Astrocyte (in vitro differentiated cells and primary cell): Measurements from ENCODE around the gene AUNIP. TPM values are rescaled to one million over a fixed set of nuclear protein-coding genes. Genes with fewer than 3 reads are reported as not detected.

Experiments used
- DNase-seq: peaks from one replicate; pipeline ENCODE4 v3.0.0-alpha.2; 2010; ENCODE audit warnings: low read depth
- FAIRE-seq: peaks from 2 replicates; lab custom pipeline; 2011; peaks lifted over from hg19 to GRCh38; lab: Jason Lieb, UNC
- H2AFZ ChIP-seq: 2 replicates; pipeline ENCODE4 v1.6.0; 2012; ENCODE audit warnings: low read depth, low read length, inconsistent platforms
- H3K27ac ChIP-seq: 2 replicates; pipeline ENCODE4 v1.5.1; 2011; ENCODE audit warnings: low read depth, low read length, inconsistent platforms
- H3K27me3 ChIP-seq: 2 replicates; pipeline ENCODE4 v1.6.0; 2011; ENCODE audit warnings: low read length, inconsistent platforms; ENCODE audit not compliant: insufficient read depth
- H3K36me3 ChIP-seq: 2 replicates; pipeline ENCODE4 v1.5.1; 2011; ENCODE audit warnings: low read length, inconsistent platforms; ENCODE audit not compliant: insufficient read depth
- H3K4me1 ChIP-seq: 2 replicates; pipeline ENCODE4 v1.5.1; 2011; ENCODE audit warnings: low read length, inconsistent platforms; ENCODE audit not compliant: insufficient read depth
- H3K4me2 ChIP-seq: 2 replicates; pipeline ENCODE4 v1.6.0; 2012; ENCODE audit warnings: low read length, inconsistent platforms
- H3K4me3 ChIP-seq: 2 replicates; pipeline ENCODE4 v1.5.1; 2011; ENCODE audit warnings: low read depth, mild to moderate bottlenecking, low read length, inconsistent platforms; ENCODE audit not compliant: insufficient read depth
- H3K79me2 ChIP-seq: 2 replicates; pipeline ENCODE4 v1.6.0; 2012; ENCODE audit warnings: mild to moderate bottlenecking, low read length, inconsistent platforms; ENCODE audit not compliant: insufficient read depth
- H3K9ac ChIP-seq: 2 replicates; pipeline ENCODE4 v1.6.0; 2012; ENCODE audit warnings: mild to moderate bottlenecking, low read length, inconsistent platforms
- H3K9me3 ChIP-seq: 2 replicates; pipeline ENCODE4 v1.5.1; 2012; ENCODE audit warnings: low read depth, mild to moderate bottlenecking, low read length, inconsistent platforms; ENCODE audit not compliant: insufficient read depth
- H4K20me1 ChIP-seq: 2 replicates; pipeline ENCODE4 v1.6.0; 2012; ENCODE audit warnings: low read length, inconsistent platforms; ENCODE audit not compliant: insufficient read depth
- H3K27ac Mint-ChIP-seq: one replicate; pipeline ENCODE4 v1.8.0; 2021; ENCODE audit warnings: mild to moderate bottlenecking, mixed read lengths; ENCODE audit not compliant: unreplicated experiment
- H3K27me3 Mint-ChIP-seq: one replicate; pipeline ENCODE4 v1.8.0; 2021; ENCODE audit warnings: low read depth, mixed read lengths; ENCODE audit not compliant: unreplicated experiment
- H3K36me3 Mint-ChIP-seq: one replicate; pipeline ENCODE4 v1.8.0; 2021; ENCODE audit warnings: low read depth, mixed read lengths; ENCODE audit not compliant: unreplicated experiment
- H3K4me1 Mint-ChIP-seq: one replicate; pipeline ENCODE4 v1.8.0; 2021; ENCODE audit warnings: low read depth, mixed read lengths; ENCODE audit not compliant: unreplicated experiment
- H3K4me3 Mint-ChIP-seq: one replicate; pipeline ENCODE4 v1.8.0; 2021; ENCODE audit warnings: mild to moderate bottlenecking, moderate library complexity, mixed read lengths; ENCODE audit not compliant: unreplicated experiment
- H3K9me3 Mint-ChIP-seq: one replicate; pipeline ENCODE4 v1.8.0; 2021; ENCODE audit warnings: mild to moderate bottlenecking, mixed read lengths; ENCODE audit not compliant: unreplicated experiment
- EZH2 ChIP-seq: IDR thresholded peaks from 2 replicates; pipeline ENCODE4 v1.6.1; 2012; ENCODE audit warnings: mild to moderate bottlenecking, low read length, inconsistent platforms; ENCODE audit not compliant: insufficient read depth
- total RNA-seq: library from RNA; stranded (reverse); gene quantifications from 2 replicates; pipeline ENCODE4 v1.2.1, GENCODE V29; 2021
- TF ChIP-seq, protein P1 (sequence below): IDR thresholded peaks from 2 replicates; pipeline ENCODE4 v1.5.1; 2011; ENCODE audit warnings: low read depth, mild to moderate bottlenecking, inconsistent platforms, low read length, moderate library complexity; ENCODE audit not compliant: insufficient read depth

AUNIP gene
- total RNA-seq, 1 donor from 2014 or later = 2.1 TPM

DNA sequence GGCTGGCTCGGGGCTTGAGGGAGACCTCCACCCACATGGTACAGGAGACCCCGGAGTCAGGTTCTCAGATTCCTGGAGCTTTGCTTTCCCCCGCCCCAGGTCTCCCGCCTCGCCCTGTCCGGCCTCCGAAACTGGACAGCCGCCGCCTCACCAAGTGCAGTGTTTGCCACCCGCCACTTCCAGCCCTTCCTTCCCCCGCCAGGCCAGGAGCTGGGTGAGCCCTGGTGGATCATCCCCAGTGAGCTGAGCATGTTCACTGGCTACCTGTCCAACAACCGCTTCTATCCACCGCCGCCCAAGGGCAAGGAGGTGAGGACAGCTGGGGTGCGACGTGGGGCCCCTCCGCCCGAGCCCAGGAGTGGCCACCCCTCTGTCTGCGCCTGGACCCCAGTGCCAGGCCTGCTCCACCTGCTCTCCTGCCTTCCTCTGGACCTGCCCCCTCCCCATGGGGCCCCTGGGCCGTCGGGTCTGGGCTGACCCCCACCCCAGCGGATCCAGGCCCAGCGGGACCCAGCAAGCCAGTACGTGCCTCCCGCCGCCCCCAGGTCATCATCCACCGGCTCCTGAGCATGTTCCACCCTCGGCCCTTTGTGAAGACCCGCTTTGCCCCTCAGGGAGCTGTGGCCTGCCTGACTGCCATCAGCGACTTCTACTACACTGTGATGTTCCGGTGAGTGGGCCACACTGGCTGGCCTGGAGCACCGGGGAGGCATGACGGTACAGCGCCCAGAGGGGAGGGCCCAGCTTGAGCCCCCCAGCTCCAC lies 50.6 kb downstream of the AUNIP start:
- no peak for TF ChIP-seq EZH2
- TF ChIP-seq, protein P1, sequence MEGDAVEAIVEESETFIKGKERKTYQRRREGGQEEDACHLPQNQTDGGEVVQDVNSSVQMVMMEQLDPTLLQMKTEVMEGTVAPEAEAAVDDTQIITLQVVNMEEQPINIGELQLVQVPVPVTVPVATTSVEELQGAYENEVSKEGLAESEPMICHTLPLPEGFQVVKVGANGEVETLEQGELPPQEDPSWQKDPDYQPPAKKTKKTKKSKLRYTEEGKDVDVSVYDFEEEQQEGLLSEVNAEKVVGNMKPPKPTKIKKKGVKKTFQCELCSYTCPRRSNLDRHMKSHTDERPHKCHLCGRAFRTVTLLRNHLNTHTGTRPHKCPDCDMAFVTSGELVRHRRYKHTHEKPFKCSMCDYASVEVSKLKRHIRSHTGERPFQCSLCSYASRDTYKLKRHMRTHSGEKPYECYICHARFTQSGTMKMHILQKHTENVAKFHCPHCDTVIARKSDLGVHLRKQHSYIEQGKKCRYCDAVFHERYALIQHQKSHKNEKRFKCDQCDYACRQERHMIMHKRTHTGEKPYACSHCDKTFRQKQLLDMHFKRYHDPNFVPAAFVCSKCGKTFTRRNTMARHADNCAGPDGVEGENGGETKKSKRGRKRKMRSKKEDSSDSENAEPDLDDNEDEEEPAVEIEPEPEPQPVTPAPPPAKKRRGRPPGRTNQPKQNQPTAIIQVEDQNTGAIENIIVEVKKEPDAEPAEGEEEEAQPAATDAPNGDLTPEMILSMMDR = no peak
- Mint-ChIP-seq H3K36me3 (peaks cover 15% of the 10 kb centered on the region), H3K4me1 (peaks cover 6% of the 10 kb centered on the region), H3K27me3 (no peaks in the 10 kb centered on the region), H3K9me3 (peaks cover 2% of the 10 kb centered on the region), H3K27ac (no peak overlapping the region), H3K4me3 (no peak overlapping the region)
- Histone ChIP-seq H3K36me3 (peaks cover 5% of the 10 kb centered on the region), H4K20me1 (peaks cover 35% of the 10 kb centered on the region), H3K4me2 (no peak overlapping the region), H3K79me2 (no peaks in the 10 kb centered on the region), H3K27ac (no peak overlapping the region), H3K9ac (no peak overlapping the region), H2AFZ (no peak overlapping the region), H3K4me3 (no peak overlapping the region), H3K27me3 (no peaks in the 10 kb centered on the region), H3K4me1 (peaks cover 24% of the 10 kb centered on the region), H3K9me3 (no peaks in the 10 kb centered on the region)
- FAIRE-seq (no peak), DNase-seq (no peak)

- H3K4me1 Mint-ChIP-seq = peaks cover 6% of the 10 kb centered on the region
- Histone ChIP-seq H3K79me2 (no peaks in the 10 kb centered on the region), H3K9ac (no peak overlapping the region), H3K27me3 (no peaks in the 10 kb centered on the region), H4K20me1 (peaks cover 40% of the 10 kb centered on the region), H3K4me3 (no peak overlapping the region), H2AFZ (no peak overlapping the region), H3K27ac (no peak overlapping the region), H3K9me3 (no peaks in the 10 kb centered on the region), H3K36me3 (peaks cover 5% of the 10 kb centered on the region), H3K4me2 (no peak overlapping the region), H3K4me1 (peaks cover 24% of the 10 kb centered on the region)
- TF ChIP-seq, protein P1 = no peak
- TF ChIP-seq EZH2 = no peak
- DNase-seq = no peak
- peaks cover 2% of the 10 kb centered on the region for H3K9me3 Mint-ChIP-seq
- H3K36me3 Mint-ChIP-seq = peaks cover 15% of the 10 kb centered on the region
- no peaks in the 10 kb centered on the region for H3K27me3 Mint-ChIP-seq
- H3K4me3 Mint-ChIP-seq = no peak overlapping the region
- no peak overlapping the region for H3K27ac Mint-ChIP-seq
- FAIRE-seq = no peak
These were observed 51.5 kb downstream of the AUNIP start for GRCh38 chr1:25807480-25808390.
